SU-DHL-6 (cell line): Measurements from ENCODE around the gene SMARCD3.

Experiments
- H2AFZ ChIP-seq: fragments of 200-600 bp; sonication (generic); 2 replicates; pipeline ENCODE4 v1.6.1; 2014; ENCODE audit warnings: low read depth, mild to moderate bottlenecking, moderate library complexity, mixed read lengths, antibody characterized with exemption, low read length; ENCODE audit not compliant: severe bottlenecking
- H3F3A ChIP-seq: fragments of 200-600 bp; shearing (Covaris generic); 2 replicates; pipeline ENCODE4 v1.6.0; 2016; ENCODE audit warnings: antibody characterized with exemption, mild to moderate bottlenecking; ENCODE audit not compliant: insufficient read depth
- H3K27ac ChIP-seq: fragments of 200-600 bp; sonication (generic); 2 replicates; pipeline ENCODE4 v1.5.1; 2016; ENCODE audit warnings: low read depth, mild to moderate bottlenecking, low read length, moderate library complexity, mixed read lengths
- H3K27me3 ChIP-seq: fragments of 200-600 bp; sonication (generic), shearing (Covaris generic); 2 replicates; pipeline ENCODE4 v1.6.0; 2014; ENCODE audit warnings: mild to moderate bottlenecking, low read length
- H3K36me3 ChIP-seq: fragments of 200-600 bp; sonication (generic); 2 replicates; pipeline ENCODE4 v1.6.1; 2014; ENCODE audit warnings: mild to moderate bottlenecking, low read length, mixed read lengths
- H3K4me2 ChIP-seq: fragments of 300-600, 200-600 bp; shearing (Covaris generic), sonication (generic); 2 replicates; pipeline ENCODE4 v1.6.0; 2014; ENCODE audit warnings: low read length, low read depth, mild to moderate bottlenecking; ENCODE audit not compliant: poor library complexity, severe bottlenecking
- H3K4me3 ChIP-seq: fragments of 200-600 bp; sonication (generic); 2 replicates; pipeline ENCODE4 v1.5.1; 2014; ENCODE audit warnings: antibody characterized with exemption, low read length, mild to moderate bottlenecking, mixed read lengths; ENCODE audit not compliant: insufficient read depth, poor library complexity, severe bottlenecking
- H3K79me2 ChIP-seq: fragments of 200-600 bp; sonication (generic); 2 replicates; pipeline ENCODE4 v1.6.1; 2014; ENCODE audit warnings: mild to moderate bottlenecking, low read length, moderate library complexity; ENCODE audit not compliant: insufficient read depth
- H3K9ac ChIP-seq: fragments of 200-600 bp; sonication (generic); 2 replicates; pipeline ENCODE4 v1.7.0; 2014; ENCODE audit warnings: mild to moderate bottlenecking, low read length
- H3K9me2 ChIP-seq: fragments of 200-600 bp; sonication (generic); replicated peaks from 2 replicates; pipeline ENCODE4 v1.6.1; 2014; ENCODE audit warnings: low read length; ENCODE audit not compliant: insufficient read depth
- H3K9me3 ChIP-seq: fragments of 200-600 bp; sonication (generic); 2 replicates; pipeline ENCODE4 v1.6.1; 2014; ENCODE audit warnings: low read length, mixed read lengths; ENCODE audit not compliant: insufficient read depth
- H4K20me1 ChIP-seq: fragments of 200-600 bp; sonication (generic); 2 replicates; pipeline ENCODE4 v1.6.1; 2014; ENCODE audit warnings: low read depth, mild to moderate bottlenecking, antibody characterized with exemption, low read length, moderate library complexity, mixed read lengths
- EZH2phosphoT487 ChIP-seq: fragments of 200-600 bp; sonication (generic), shearing (Covaris generic); conservative IDR thresholded peaks from 2 replicates; pipeline ENCODE4 v1.6.1; 2018; ENCODE audit warnings: mild to moderate bottlenecking, antibody characterized with exemption, low read length, moderate library complexity, mixed read lengths
- TF ChIP-seq, protein P1 (sequence below): fragments of 200-600 bp; sonication (generic); IDR thresholded peaks from one replicate; pipeline ENCODE4 v1.5.1; 2017; ENCODE audit warnings: antibody characterized with exemption, mild to moderate bottlenecking, low read length, moderate library complexity; ENCODE audit not compliant: insufficient read depth, poor library complexity, severe bottlenecking

Gene SMARCD3

DNA sequence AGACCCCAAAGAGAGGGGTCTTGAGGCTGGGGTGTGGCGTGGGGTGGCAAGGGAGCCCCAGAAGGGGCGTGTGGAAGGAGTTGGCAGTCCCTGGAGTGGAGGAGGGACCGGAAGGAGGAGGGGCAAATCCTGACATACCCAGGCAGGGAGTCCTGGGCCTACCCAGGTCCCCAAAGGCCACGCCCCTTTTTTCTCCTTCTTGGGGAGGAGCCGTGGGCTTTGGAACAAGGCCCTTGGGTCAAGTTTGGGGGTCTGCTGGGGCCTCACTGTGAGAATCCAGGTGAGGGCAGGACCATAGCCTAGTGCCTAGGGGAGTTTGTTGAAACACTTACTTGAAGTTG, 1.2 kb upstream of the SMARCD3 start:
- H3K36me3 ChIP-seq, result no peaks in the 10 kb centered on the region
- H3K27ac ChIP-seq, result no peak overlapping the region
- H3F3A ChIP-seq, result no peaks in the 10 kb centered on the region
- no peak overlapping the region for H3K9ac ChIP-seq
- no peak overlapping the region for H3K4me2 ChIP-seq
- no peaks in the 10 kb centered on the region for H3K79me2 ChIP-seq
- H3K27me3 ChIP-seq, result no peaks in the 10 kb centered on the region
- no peaks in the 10 kb centered on the region for H3K9me3 ChIP-seq
- TF ChIP-seq, protein P1, sequence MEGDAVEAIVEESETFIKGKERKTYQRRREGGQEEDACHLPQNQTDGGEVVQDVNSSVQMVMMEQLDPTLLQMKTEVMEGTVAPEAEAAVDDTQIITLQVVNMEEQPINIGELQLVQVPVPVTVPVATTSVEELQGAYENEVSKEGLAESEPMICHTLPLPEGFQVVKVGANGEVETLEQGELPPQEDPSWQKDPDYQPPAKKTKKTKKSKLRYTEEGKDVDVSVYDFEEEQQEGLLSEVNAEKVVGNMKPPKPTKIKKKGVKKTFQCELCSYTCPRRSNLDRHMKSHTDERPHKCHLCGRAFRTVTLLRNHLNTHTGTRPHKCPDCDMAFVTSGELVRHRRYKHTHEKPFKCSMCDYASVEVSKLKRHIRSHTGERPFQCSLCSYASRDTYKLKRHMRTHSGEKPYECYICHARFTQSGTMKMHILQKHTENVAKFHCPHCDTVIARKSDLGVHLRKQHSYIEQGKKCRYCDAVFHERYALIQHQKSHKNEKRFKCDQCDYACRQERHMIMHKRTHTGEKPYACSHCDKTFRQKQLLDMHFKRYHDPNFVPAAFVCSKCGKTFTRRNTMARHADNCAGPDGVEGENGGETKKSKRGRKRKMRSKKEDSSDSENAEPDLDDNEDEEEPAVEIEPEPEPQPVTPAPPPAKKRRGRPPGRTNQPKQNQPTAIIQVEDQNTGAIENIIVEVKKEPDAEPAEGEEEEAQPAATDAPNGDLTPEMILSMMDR, result no peak
- no peak for TF ChIP-seq EZH2phosphoT487
- H3K9me2 ChIP-seq, result no peaks in the 10 kb centered on the region
- H2AFZ ChIP-seq, result no peak overlapping the region
- H3K4me3 ChIP-seq, result no peak overlapping the region
- H4K20me1 ChIP-seq, result no peaks in the 10 kb centered on the region

DNA sequence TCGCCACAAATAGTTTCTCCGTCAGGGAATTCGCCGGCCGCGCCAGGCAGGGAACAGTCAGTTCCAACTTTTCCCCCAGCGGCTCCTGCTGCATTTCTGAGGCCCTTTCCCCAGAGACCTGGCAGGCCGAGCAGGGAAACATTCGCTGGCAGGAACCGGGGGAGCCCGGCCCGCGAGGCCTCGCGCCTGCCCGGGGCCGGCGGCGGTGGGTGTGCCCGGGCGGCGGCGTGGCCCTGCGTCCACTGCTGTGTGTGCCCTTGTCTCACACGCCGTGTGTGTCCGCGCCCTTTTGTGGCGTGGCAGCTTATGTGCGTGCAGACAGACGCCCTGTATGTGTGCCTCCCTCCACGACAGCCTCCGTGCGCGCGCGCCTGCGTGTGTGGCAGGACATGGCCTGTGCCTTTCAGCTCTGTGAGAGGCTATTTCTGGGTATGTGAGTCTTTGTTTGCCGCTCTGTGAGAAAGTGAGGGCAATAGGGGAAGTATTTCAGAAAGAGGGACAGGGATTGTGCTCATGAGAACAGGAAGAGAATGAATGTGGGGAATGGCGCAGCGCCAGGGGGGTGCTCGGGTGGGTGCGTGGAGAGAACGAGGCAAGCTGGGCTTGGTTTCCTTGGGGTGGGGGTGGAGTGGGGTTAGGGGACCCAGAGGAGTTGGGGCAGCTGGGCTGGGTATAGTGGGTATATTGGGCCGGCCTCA, 689 bp upstream of the SMARCD3 start:
- Histone ChIP-seq H3K9me3 (no peaks in the 10 kb centered on the region), H3K27me3 (no peaks in the 10 kb centered on the region), H3K9me2 (no peaks in the 10 kb centered on the region), H3K9ac (no peak overlapping the region), H3K27ac (no peak overlapping the region), H3K4me3 (no peak overlapping the region), H3K36me3 (no peaks in the 10 kb centered on the region), H2AFZ (no peak overlapping the region), H3K79me2 (no peaks in the 10 kb centered on the region), H4K20me1 (no peaks in the 10 kb centered on the region), H3K4me2 (no peak overlapping the region), H3F3A (no peaks in the 10 kb centered on the region)
- TF ChIP-seq EZH2phosphoT487, result no peak
- TF ChIP-seq, protein P1, result no peak

DNA sequence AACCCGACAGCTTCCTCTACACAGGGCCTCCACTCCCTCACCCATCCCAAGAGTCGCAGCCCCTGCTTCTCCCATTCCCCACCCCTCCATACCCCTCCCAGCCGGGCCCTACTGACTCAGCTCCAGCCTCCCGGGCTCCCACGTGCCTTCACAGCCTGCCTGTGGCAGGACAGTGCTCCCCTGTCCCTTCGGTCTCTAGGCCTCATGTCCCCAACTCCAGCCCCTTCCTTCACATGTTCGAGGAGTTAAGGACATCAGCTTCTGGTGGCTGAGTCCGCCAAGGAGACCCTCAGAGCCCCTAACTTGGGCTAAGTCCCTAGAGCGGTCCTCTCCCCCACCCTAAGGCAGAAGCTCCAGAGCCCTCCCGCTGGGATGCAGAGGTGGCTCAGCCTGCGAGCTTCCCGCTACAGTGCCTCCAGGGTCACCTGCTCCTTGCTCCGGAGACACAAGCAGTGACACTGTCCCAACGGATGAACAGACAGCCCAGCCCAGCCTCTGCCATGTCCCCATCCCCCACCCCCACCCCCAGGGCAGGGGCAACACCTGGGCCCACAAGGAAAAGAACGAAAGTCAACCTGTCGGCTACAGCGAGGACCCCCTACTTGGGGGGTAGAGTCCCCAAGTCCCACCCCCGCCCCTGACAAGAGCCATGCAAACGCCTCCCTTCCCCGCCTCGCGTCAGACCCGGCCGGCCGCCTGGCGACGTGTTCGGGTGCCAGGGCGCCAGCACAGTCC, 716 bp downstream of the SMARCD3 start:
- H4K20me1 ChIP-seq, result no peaks in the 10 kb centered on the region
- H3K9me2 ChIP-seq, result no peaks in the 10 kb centered on the region
- TF ChIP-seq, protein P1, result no peak
- no peak for TF ChIP-seq EZH2phosphoT487
- H3K27me3 ChIP-seq, result no peaks in the 10 kb centered on the region
- no peak overlapping the region for H3K4me3 ChIP-seq
- H3K9me3 ChIP-seq, result no peaks in the 10 kb centered on the region
- H3K36me3 ChIP-seq, result no peaks in the 10 kb centered on the region
- H3K4me2 ChIP-seq, result no peak overlapping the region
- no peaks in the 10 kb centered on the region for H3K79me2 ChIP-seq
- no peak overlapping the region for H3K27ac ChIP-seq
- no peak overlapping the region for H3K9ac ChIP-seq
- no peak overlapping the region for H2AFZ ChIP-seq
- no peaks in the 10 kb centered on the region for H3F3A ChIP-seq
